ENCODE data around the gene PRUNE2.
A peak's percentile ranks its signal among the peaks of the same experiment; 100 is the strongest.

The PRUNE2 gene

GRCh38 chr9:76624391-76625048 lies 281.4 kb downstream of the PRUNE2 start:
- DNase-seq (ENCODE audit: low read depth) = peak; percentile 53
- no peak overlapping the region for H3K4me3 ChIP-seq (ENCODE audit: low read depth, low read length)
- TF ChIP-seq CTCF (IDR thresholded peaks at IDR 0.05; ENCODE audit: low read depth, low read length, missing control alignments) = no peak

- H3K4me3 ChIP-seq (ENCODE audit: low read depth, low read length) = no peak overlapping the region
- TF ChIP-seq CTCF (IDR thresholded peaks at IDR 0.05; ENCODE audit: low read depth, low read length, missing control alignments) = no peak
- DNase-seq (ENCODE audit: low read depth) = no peak
Observed at GRCh38 chr9:76620996-76621395, 284.9 kb downstream of the PRUNE2 start.

DNA sequence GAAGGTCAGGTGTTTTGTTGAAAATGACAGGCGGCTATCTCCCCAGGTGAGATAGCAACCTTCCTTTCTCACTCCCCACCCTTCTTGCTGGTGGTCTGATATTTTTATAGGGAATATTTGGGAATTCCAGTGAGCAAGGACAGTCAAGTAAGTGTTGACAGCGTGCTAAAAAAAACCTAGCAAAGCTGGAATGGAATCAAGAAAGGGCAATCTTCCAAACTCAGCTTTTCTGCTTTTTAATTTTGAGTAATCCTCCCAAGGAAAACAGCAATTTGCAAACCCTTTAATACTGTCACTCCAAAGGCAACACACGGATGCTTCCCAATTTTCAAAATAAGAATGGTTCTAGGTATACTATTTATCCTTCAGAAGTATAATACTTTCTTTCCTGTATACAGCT lies 285.3 kb downstream of the PRUNE2 start:
- DNase-seq (ENCODE audit: low read depth) = no peak
- H3K4me3 ChIP-seq (ENCODE audit: low read depth, low read length) = no peak overlapping the region
- TF ChIP-seq CTCF (IDR thresholded peaks at IDR 0.05; ENCODE audit: low read depth, low read length, missing control alignments) = no peak

GRCh38 chr9:76619640-76620039 lies 286.3 kb downstream of the PRUNE2 start:
- TF ChIP-seq CTCF (IDR thresholded peaks at IDR 0.05; ENCODE audit: low read depth, low read length, missing control alignments) = no peak
- DNase-seq (ENCODE audit: low read depth) = no peak
- H3K4me3 ChIP-seq (ENCODE audit: low read depth, low read length) = no peak overlapping the region

DNA sequence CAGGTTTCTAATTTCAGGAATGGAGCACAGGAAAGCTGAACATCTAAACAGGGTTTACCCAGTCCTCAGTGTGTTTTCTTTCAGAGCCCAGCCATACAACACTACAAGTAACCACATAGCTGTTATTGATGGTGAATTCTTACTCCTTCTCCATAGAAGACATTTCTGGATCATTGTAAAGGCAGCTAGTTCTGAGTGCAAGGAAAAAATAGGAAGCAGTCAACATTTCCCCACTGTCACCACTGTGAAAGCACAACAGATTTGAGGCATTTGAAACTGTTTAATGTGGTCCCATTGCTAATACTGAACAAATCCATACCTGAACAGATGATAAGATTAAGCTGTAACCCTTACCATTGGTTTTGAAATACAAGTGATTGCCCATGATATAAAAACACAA lies 286.7 kb downstream of the PRUNE2 start:
- DNase-seq (ENCODE audit: low read depth) = no peak
- TF ChIP-seq CTCF (IDR thresholded peaks at IDR 0.05; ENCODE audit: low read depth, low read length, missing control alignments) = no peak
- H3K4me3 ChIP-seq (ENCODE audit: low read depth, low read length) = no peak overlapping the region

- no peak overlapping the region for H3K4me3 ChIP-seq (ENCODE audit: low read depth, low read length)
- TF ChIP-seq CTCF (IDR thresholded peaks at IDR 0.05; ENCODE audit: low read depth, low read length, missing control alignments) = no peak
- DNase-seq (ENCODE audit: low read depth) = no peak
Observed at GRCh38 chr9:76618762-76619161, 287.2 kb downstream of the PRUNE2 start.

GRCh38 chr9:76617497-76618175 lies 288.3 kb downstream of the PRUNE2 start:
- H3K4me3 ChIP-seq (ENCODE audit: low read depth, low read length) = no peak overlapping the region
- no peak for DNase-seq (ENCODE audit: low read depth)
- no peak for TF ChIP-seq CTCF (IDR thresholded peaks at IDR 0.05; ENCODE audit: low read depth, low read length, missing control alignments)

Measured in GM12864 (cell line).